ENCODE data around the gene STXBP2. TPM values are rescaled to one million over a fixed set of nuclear protein-coding genes. Genes with fewer than 3 reads are reported as not detected.
A peak's percentile ranks its signal among the peaks of the same experiment; 100 is the strongest.

STXBP2 gene
- total RNA-seq, 1 experiment from 2014 or later = 92.5 TPM

GRCh38 chr19:7596211-7596937, 40.5 kb upstream of the STXBP2 start:
- peaks cover 3 to 18% (median 12%) of the 10 kb centered on the region in 3 experiments; a peak in 4 of 7 replicates for H3K36me3 Mint-ChIP-seq (ENCODE audit: insufficient read depth in 1 of 3, low read depth in 3 of 3)
- no peak overlapping the region for H2AFZ ChIP-seq (ENCODE audit: low read length)
- no peak overlapping the region for H2AK5ac ChIP-seq (ENCODE audit: insufficient read length, low read length)
- H3K27me3 ChIP-seq (ENCODE audit: insufficient read depth, low read length) = no peaks in the 10 kb centered on the region
- no peak overlapping the region for H2BK12ac ChIP-seq (ENCODE audit: insufficient read length, low read depth, low read length)
- no peak for TF ChIP-seq CTCF (conservative IDR thresholded peaks at IDR 0.05)
- H3K27me3 Mint-ChIP-seq (ENCODE audit: low read depth) = peaks cover 25% of the 10 kb centered on the region
- H3K9me3 Mint-ChIP-seq = no peaks in the 10 kb centered on the region
- H4K20me1 ChIP-seq (ENCODE audit: control insufficient read depth, insufficient read depth, insufficient read length) = no peaks in the 10 kb centered on the region
- H3K18ac ChIP-seq (ENCODE audit: insufficient read length, low read depth, low read length) = no peak overlapping the region
- peaks cover 9% of the 10 kb centered on the region for H3K23me2 ChIP-seq (ENCODE audit: insufficient read length, low read depth, low read length, poor library complexity, severe bottlenecking)
- no peak overlapping the region for H4K8ac ChIP-seq (replicated peaks; ENCODE audit: insufficient read length, low read depth, low read length)
- H3K4me1 ChIP-seq (ENCODE audit: insufficient read depth, low read length) = no peaks in the 10 kb centered on the region; the same call in 1 of the 2 replicates
- H3K4ac ChIP-seq (ENCODE audit: low read depth, low read length) = no peak overlapping the region
- 0 out of 2 replicates have a peak overlapping the region, but pooled peaks have one; percentile 46 for H3K14ac ChIP-seq (ENCODE audit: insufficient read depth, low read length)
- no peaks in the 10 kb centered on the region for H3K9me3 ChIP-seq (ENCODE audit: control insufficient read depth, low read depth, low read length)
- no peak overlapping the region for H2BK120ac ChIP-seq (ENCODE audit: low read depth, low read length, poor library complexity, severe bottlenecking)
- H3K9ac ChIP-seq (ENCODE audit: extremely low read depth, insufficient read length, low read length) = peak overlapping the region; percentile 33
- H3K4me3 Mint-ChIP-seq = peak overlapping the region; percentile 80 to 86
- H2BK20ac ChIP-seq (ENCODE audit: low read depth, low read length, poor library complexity, severe bottlenecking) = no peak overlapping the region
- H3T11ph ChIP-seq (ENCODE audit: low read length) = no peak overlapping the region
- H3K56ac ChIP-seq (ENCODE audit: insufficient read length, low read depth, low read length) = no peak overlapping the region
- H4K5ac ChIP-seq (ENCODE audit: insufficient read length, low read depth, low read length) = no peak overlapping the region
- H3K23ac ChIP-seq (ENCODE audit: insufficient read length, low read depth, low read length) = no peak overlapping the region
- no peak overlapping the region for H2BK15ac ChIP-seq (ENCODE audit: low read depth, low read length)
- no CpG with 5 or more reads among the region's 70 CpGs for WGBS (ENCODE audit: extremely low coverage, insufficient read length, low lambda C conversion rate)
- peaks cover 3% of the 10 kb centered on the region for H3K79me1 ChIP-seq (ENCODE audit: insufficient read depth, low read depth, low read length, poor library complexity, severe bottlenecking)
- no peak overlapping the region for H3K27ac ChIP-seq (ENCODE audit: insufficient read length, low read depth, low read length)
- peaks cover 16 to 18% of the 10 kb centered on the region in 2 experiments for H3K4me1 Mint-ChIP-seq
- no peak overlapping the region for H4K91ac ChIP-seq (ENCODE audit: insufficient read length, low read depth, low read length)
- peak overlapping the region; percentile 67 for H3K4me2 ChIP-seq (ENCODE audit: insufficient read depth, insufficient read length, low read length)
- no peak for DNase-seq
- no peak overlapping the region for H2BK5ac ChIP-seq (ENCODE audit: insufficient read length, low read length)
- H3K27ac Mint-ChIP-seq = no peak overlapping the region
- H3K79me2 ChIP-seq (ENCODE audit: insufficient read depth, low read length) = no peaks in the 10 kb centered on the region; the same call in 1 of the 2 replicates
